HG03039 (cell line): ENCODE measurements around the gene SLC5A9.
"Not testable (repeated sequence)": the region's sequence is repeated elsewhere in the genome, so short reads cannot be mapped to it uniquely, and the experiment has no call there.

ENCODE experiments used
- ATAC-seq: cut with Tn5 transposase; IDR thresholded peaks from one replicate; pipeline ENCODE4 v1.9.1; 2021; ENCODE audit warnings: mild to moderate bottlenecking, moderate library complexity; ENCODE audit not compliant: unreplicated experiment

Gene SLC5A9

DNA sequence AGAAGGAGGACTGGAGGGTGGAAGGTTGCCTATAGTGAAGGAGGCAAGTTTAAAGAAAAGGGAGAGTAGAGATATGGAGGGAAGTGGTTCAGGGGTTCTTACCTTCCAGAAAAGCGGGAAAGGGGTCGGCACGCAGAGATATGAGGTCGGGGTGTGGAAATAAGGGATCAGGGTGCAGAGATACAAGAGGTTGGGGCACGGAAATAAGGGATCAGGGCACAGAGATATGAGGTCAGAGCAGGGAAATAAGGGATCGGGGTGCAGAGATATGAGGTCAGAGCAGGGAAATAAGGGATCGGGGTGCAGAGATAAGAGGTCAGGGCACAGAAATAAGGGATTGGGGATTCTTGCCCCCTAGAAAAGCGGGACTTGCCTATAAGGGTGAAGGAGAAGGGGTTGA lies 9.1 kb upstream of the SLC5A9 start:
- not testable (repeated sequence) for ATAC-seq

DNA sequence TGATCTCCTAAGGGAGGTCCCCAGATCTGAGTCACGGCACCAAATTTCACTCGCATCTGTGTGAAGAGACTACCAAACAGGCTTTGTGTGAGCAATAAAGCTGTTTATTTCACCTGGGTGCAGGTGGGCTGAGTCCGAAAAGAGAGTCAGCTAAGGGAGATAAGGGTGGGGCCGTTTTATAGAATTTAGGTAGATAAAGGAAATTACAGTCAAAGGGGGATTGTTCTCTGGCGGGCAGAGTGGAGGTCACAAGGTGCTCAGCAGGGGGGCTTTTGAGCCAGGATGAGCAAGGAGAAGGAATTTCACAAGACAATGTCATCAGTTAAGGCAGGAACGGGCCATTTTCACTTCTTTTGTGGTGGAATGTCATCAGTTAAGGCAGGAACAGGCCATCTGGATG lies 8.2 kb upstream of the SLC5A9 start:
- not testable (repeated sequence) for ATAC-seq

GRCh38 chr1:48214820-48215219 lies 7.7 kb upstream of the SLC5A9 start:
- ATAC-seq = no peak

- no peak for ATAC-seq
These were observed 7.3 kb upstream of the SLC5A9 start for GRCh38 chr1:48215222-48215621.

GRCh38 chr1:48215889-48216288 lies 6.6 kb upstream of the SLC5A9 start:
- no peak for ATAC-seq

GRCh38 chr1:48216313-48216712 lies 6.2 kb upstream of the SLC5A9 start:
- no peak for ATAC-seq

DNA sequence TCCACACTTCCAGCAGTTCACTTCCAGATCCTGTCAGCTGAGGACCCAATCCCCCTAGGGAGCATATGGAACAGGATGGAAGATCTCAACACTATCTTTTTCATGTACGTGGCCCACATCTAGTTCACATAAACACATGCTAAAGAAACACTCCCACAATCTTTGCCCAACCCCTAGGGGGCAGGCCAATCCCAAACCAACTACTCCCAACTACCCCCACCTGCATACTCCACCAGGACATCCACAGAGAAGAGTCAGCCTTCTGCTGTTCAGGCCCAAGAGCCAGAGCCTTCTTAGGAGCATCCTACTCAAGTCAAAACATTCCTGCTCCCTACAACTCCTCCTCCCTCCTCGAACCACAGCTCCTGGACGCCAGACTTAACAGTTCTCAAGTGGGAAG lies 5.6 kb upstream of the SLC5A9 start:
- ATAC-seq = no peak

GRCh38 chr1:48217856-48218255 lies 4.7 kb upstream of the SLC5A9 start:
- ATAC-seq = no peak

- no peak for ATAC-seq
These were observed 2.7 kb upstream of the SLC5A9 start for GRCh38 chr1:48219803-48220202.

DNA sequence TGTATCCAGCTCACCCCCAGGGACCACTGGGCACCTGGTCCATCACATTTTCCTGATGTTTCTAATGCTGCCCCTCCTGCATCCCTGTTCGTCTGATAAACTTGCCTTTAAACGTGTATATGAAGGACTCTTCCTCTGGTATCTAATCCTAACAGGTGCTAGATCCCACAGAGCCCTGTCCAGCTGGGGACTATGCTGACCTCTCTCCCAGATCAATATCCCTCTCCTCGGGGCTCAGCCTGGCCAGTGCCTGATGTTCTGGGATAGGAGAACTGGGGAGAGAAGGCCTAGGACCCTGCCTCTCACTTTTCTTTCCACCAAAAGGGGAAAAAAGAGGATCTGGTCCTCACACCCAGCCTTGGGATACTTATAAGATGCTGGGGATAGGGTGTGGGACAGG lies 1.4 kb upstream of the SLC5A9 start:
- ATAC-seq = no peak

GRCh38 chr1:48221657-48222056 lies 859 bp upstream of the SLC5A9 start:
- ATAC-seq = no peak

- ATAC-seq = no peak
These were observed 1.1 kb downstream of the SLC5A9 start for GRCh38 chr1:48223366-48224240.

DNA sequence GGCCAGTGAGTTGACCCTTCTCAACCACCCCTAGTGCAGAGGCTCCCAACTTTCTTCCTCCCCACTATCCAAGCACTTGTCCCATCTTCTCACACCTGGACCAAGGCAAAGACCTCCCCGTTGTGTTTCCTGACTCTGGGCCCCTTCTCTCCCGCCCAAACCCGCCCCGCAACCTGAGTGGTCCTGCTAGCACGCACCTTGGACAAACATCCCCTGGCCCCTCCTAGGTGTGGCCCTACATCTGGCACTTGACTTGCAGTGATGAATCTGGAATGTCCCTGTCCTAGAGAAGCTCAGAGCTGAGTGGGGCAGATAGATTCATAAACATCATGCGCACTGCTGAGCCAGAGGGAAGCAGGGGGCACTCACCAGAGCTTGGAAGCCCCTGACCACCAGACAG lies 2.3 kb downstream of the SLC5A9 start:
- no peak for ATAC-seq

DNA sequence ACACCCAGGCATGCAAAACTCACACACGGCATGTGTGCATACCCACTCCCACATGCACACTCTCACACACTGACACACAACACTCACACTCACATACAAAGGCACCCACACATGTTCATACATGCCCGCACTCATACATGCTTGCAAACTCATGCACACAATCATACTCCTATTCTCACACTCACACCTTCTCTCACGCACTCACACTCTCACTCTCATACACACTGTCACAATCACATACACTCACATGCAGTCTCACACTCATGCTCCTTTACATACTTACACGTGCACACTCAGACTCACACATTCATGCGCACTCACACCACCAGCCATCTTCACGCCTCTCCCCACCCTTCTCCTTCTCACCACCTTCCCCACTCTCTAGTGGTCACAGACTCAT lies 3.1 kb downstream of the SLC5A9 start:
- no peak for ATAC-seq

DNA sequence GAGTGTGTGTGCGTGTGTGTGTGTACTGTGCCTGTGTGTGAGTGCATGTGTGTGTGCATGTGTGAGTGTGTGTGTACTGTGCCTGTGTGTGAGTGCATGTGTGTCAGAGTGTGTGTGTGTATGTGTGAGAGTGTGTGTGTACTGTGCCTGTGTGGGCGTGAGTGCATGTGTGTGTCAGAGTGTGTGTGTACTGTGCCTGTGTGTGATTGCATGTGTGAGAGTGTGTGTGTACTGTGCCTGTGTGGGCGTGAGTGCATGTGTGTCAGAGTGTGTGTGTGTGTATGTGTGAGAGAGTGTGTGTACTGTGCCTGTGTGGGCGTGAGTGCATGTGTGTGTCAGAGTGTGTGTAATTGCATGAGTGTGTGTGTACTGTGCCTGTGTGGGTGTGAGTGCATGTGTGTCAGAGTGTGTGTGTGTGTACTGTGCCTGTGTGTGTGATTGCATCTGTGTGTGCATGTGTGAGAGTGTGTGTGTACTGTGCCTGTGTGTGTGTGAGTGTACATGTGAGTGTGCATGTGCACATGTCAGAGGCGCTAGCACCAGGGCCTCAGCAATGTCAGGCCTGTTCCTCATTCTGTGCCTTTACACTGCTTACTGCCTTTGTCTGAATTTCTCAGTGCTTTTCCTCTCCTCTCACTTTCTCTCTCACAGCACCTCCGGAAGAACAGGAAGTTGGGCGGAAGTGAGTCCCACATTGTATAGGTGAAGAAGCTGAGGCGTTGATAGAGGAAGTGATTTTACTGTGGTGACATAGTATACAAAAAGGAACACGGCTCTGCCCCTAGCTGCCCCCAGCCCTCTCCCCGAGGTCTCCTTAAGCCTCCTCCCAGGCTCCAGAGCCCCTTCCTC lies 4.9 kb downstream of the SLC5A9 start:
- no peak for ATAC-seq

GRCh38 chr1:48228156-48228555 lies 5.6 kb downstream of the SLC5A9 start:
- ATAC-seq = no peak

DNA sequence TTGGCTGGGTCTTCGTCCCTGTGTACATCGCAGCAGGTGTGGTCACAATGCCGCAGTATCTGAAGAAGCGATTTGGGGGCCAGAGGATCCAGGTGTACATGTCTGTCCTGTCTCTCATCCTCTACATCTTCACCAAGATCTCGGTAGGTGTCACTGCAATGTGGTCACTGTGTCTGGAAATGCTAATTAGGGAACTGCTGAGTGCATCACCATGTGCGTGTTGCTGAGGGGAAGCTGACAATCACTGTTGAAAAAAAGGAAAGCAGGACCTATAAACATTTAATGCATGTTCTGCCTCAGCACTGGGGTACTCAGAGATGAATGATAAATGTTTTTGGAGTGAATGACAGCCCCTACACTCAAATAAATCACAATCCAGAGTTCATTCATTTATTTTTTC lies 6.8 kb downstream of the SLC5A9 start:
- no peak for ATAC-seq

GRCh38 chr1:48230236-48230635 lies 7.7 kb downstream of the SLC5A9 start:
- no peak for ATAC-seq

- ATAC-seq = no peak
These were observed 10.2 kb downstream of the SLC5A9 start for GRCh38 chr1:48232722-48233121.

GRCh38 chr1:48233666-48234485 lies 11.4 kb downstream of the SLC5A9 start:
- ATAC-seq = no peak

DNA sequence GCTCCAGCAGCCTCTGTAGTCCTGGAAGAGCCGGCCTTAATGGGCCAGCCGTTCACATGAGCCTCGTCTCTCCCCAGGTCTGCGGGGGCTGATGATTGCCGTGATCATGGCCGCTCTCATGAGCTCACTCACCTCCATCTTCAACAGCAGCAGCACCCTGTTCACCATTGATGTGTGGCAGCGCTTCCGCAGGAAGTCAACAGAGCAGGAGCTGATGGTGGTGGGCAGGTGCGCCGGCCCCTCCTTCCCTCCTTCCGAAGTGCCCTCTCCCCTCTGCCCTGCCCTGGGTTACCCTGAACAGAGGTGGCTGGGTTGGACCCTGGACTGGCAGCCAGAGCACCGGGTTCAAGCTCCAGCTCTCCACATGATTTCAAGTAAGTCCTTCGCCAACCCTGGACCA lies 13.1 kb downstream of the SLC5A9 start:
- ATAC-seq = no peak
